Measurements from ENCODE around the gene COMMD8.

COMMD8 gene

DNA sequence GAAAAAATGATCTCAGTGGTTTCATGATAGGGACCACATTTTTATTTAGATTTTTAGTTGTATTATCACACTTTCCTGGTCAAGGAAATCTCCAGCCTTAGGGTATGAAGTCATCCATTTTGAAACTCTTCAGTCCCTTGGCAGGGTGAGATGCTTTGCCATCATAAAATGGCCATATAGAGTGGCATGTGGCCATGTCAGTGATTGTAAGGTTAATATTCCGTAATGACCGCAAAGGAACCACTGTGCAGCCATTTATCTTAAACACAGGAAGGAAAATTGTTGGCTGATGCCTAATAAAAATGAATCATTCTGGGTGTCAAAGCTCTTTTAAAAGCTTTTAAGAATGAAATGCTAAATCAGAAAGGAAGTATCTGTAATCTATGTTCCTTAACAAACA lies 35.6 kb downstream of the COMMD8 start:
- Histone ChIP-seq H3K4me3 (ENCODE audit: low read depth in 1 of 2, low read length in 2 of 2) (no peak overlapping the region), H3K27me3 (ENCODE audit: low read depth, low read length) (no peaks in the 10 kb centered on the region), H3K9me3 (ENCODE audit: control insufficient read depth in 1 of 2, low read length in 2 of 2) (no peaks in the 10 kb centered on the region), H3K36me3 (ENCODE audit: control insufficient read depth in 1 of 2, insufficient read depth in 2 of 2, low read length in 2 of 2) (no peaks in the 10 kb centered on the region), H3K27ac (ENCODE audit: low read length) (no peak overlapping the region), H3K4me1 (ENCODE audit: control insufficient read depth in 1 of 2, insufficient read depth in 2 of 2, low read length in 2 of 2) (no peaks in the 10 kb centered on the region)

DNA sequence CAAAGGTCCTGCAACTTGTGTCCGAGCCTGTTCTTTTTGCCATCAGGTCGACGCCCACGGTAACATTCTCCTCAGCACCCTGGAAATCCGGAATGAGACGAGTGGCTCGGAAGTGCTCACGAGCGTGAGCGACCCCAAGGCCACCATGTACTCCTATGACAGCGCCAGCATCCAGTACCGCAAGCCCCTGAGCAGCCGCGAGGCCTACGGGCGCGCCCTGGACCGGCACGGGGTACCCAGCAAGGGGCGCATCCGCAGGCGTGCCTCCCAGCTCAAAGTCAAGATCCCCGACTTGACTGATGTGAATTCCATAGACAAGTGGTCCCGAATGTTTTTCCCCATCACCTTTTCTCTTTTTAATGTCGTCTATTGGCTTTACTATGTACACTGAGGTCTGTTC lies 37.9 kb downstream of the COMMD8 start:
- Histone ChIP-seq H3K9me3 (ENCODE audit: control insufficient read depth in 1 of 2, low read length in 2 of 2) (no peaks in the 10 kb centered on the region), H3K4me3 (ENCODE audit: low read depth in 1 of 2, low read length in 2 of 2) (no peak overlapping the region), H3K27me3 (ENCODE audit: low read depth, low read length) (no peaks in the 10 kb centered on the region), H3K4me1 (ENCODE audit: control insufficient read depth in 1 of 2, insufficient read depth in 2 of 2, low read length in 2 of 2) (no peaks in the 10 kb centered on the region), H3K27ac (ENCODE audit: low read length) (no peak overlapping the region), H3K36me3 (ENCODE audit: control insufficient read depth in 1 of 2, insufficient read depth in 2 of 2, low read length in 2 of 2) (no peaks in the 10 kb centered on the region)

DNA sequence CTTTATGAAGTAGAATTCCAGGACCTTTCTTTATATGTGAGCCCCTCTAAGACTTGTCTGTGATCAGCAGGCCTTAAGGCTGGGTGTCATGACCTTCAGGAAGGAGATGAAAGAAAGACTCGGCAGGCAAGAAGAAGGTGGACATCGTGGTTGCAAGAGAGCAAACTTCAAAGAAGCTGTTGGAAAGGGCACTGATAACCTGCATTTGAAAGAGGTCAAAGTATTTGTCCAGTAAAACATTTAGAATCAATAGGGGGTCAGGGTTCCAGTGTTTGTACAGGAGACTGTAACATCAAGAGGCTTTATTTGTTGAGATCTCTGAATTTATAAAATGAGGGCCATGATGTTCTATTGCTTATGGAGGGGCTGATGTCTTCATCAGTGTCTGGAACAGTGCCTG lies 44.2 kb downstream of the COMMD8 start:
- Histone ChIP-seq H3K36me3 (ENCODE audit: control insufficient read depth in 1 of 2, insufficient read depth in 2 of 2, low read length in 2 of 2) (no peaks in the 10 kb centered on the region), H3K27me3 (ENCODE audit: low read depth, low read length) (no peaks in the 10 kb centered on the region), H3K4me3 (ENCODE audit: low read depth in 1 of 2, low read length in 2 of 2) (no peak overlapping the region), H3K4me1 (ENCODE audit: control insufficient read depth in 1 of 2, insufficient read depth in 2 of 2, low read length in 2 of 2) (no peaks in the 10 kb centered on the region), H3K27ac (ENCODE audit: low read length) (no peak overlapping the region), H3K9me3 (ENCODE audit: control insufficient read depth in 1 of 2, low read length in 2 of 2) (no peaks in the 10 kb centered on the region)

DNA sequence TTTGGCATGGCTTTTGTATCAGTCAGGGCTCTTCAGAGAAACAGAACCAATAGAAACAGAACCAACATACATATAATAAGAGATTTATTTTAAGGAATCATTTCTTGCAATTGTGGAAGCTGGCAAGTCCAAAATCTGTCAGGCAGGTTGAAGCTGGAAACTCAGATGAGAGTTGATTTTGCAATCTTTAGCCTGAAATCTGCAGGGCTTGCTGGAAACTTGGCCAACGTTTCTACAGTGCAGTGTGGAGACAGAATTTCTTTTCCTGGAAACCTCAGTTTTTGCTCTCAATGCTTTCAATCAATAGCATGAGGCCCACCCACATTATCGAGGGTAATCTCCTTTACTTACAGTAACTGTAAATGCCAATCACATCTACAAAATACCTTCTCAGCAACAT lies 45.4 kb downstream of the COMMD8 start:
- no peaks in the 10 kb centered on the region for H3K36me3 ChIP-seq (ENCODE audit: control insufficient read depth in 1 of 2, insufficient read depth in 2 of 2, low read length in 2 of 2)
- H3K9me3 ChIP-seq (ENCODE audit: control insufficient read depth in 1 of 2, low read length in 2 of 2), result no peaks in the 10 kb centered on the region
- no peak overlapping the region for H3K27ac ChIP-seq (ENCODE audit: low read length)
- H3K27me3 ChIP-seq (ENCODE audit: low read depth, low read length), result no peaks in the 10 kb centered on the region
- H3K4me1 ChIP-seq (ENCODE audit: control insufficient read depth in 1 of 2, insufficient read depth in 2 of 2, low read length in 2 of 2), result no peaks in the 10 kb centered on the region
- H3K4me3 ChIP-seq (ENCODE audit: low read depth in 1 of 2, low read length in 2 of 2), result no peak overlapping the region

DNA sequence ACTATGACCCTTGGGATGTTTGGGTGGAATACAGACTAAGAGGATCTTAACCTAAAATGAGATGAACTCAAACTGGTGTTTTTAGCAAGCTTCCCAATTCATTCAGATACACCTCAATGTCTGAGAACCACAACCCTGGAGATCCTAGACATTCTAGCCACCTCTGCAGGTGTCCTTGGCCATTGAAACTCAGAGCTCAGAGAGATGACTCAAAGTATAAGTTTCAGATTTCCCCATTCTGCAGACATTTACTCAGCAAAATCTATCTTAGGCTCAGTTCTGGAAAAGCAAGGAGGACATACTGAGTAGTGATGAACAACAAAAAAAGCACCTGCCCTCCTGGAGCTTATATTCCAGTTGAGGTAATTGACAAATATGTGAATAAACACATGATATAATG lies 47.8 kb downstream of the COMMD8 start:
- Histone ChIP-seq H3K27ac (ENCODE audit: low read length) (no peak overlapping the region), H3K4me1 (ENCODE audit: control insufficient read depth in 1 of 2, insufficient read depth in 2 of 2, low read length in 2 of 2) (no peaks in the 10 kb centered on the region), H3K36me3 (ENCODE audit: control insufficient read depth in 1 of 2, insufficient read depth in 2 of 2, low read length in 2 of 2) (no peaks in the 10 kb centered on the region), H3K9me3 (ENCODE audit: control insufficient read depth in 1 of 2, low read length in 2 of 2) (no peaks in the 10 kb centered on the region), H3K4me3 (ENCODE audit: low read depth in 1 of 2, low read length in 2 of 2) (no peak overlapping the region), H3K27me3 (ENCODE audit: low read depth, low read length) (no peaks in the 10 kb centered on the region)

DNA sequence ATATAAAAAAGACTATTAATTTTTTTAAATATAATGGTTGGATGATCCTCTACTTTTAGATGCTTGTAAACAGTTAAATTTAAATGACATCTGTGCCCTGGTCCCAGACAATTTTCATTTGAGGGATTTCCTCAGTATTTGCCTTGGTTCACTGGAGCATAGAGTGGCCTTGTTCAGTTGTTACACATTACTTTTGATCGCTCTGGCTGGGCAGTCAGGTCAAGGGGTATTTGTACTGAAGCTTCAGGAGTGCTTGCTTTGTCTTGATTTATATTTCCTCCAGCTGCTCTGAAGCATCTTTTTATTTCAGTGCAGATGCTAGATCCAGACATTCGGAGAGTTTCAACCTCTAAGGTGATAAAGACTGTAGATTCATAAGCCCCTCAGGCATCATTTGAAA lies 50.0 kb downstream of the COMMD8 start:
- Histone ChIP-seq H3K4me1 (ENCODE audit: control insufficient read depth in 1 of 2, insufficient read depth in 2 of 2, low read length in 2 of 2) (no peaks in the 10 kb centered on the region), H3K4me3 (ENCODE audit: low read depth in 1 of 2, low read length in 2 of 2) (no peak overlapping the region), H3K27ac (ENCODE audit: low read length) (no peak overlapping the region), H3K36me3 (ENCODE audit: control insufficient read depth in 1 of 2, insufficient read depth in 2 of 2, low read length in 2 of 2) (no peaks in the 10 kb centered on the region), H3K27me3 (ENCODE audit: low read depth, low read length) (no peaks in the 10 kb centered on the region), H3K9me3 (ENCODE audit: control insufficient read depth in 1 of 2, low read length in 2 of 2) (no peaks in the 10 kb centered on the region)

DNA sequence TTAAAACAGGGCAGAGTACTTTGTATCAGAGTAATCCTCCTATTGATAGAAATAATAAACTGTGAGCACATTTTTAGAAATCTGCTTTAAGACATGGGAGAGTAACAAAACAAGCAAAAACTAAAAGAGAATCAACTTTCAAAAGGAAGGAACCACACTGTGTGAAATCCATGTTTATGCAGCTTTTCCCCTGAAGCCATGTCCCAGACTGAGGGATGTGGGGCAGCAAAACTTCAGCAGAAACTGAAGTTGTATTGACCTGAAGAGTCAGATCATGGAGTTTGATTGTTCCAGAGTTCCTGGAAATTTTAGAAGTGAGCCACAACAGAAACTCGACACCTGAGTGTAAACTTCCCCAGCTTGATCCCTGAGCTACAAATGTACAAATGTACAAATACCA lies 53.2 kb downstream of the COMMD8 start:
- Histone ChIP-seq H3K4me3 (ENCODE audit: low read depth in 1 of 2, low read length in 2 of 2) (no peak overlapping the region), H3K4me1 (ENCODE audit: control insufficient read depth in 1 of 2, insufficient read depth in 2 of 2, low read length in 2 of 2) (no peaks in the 10 kb centered on the region), H3K9me3 (ENCODE audit: control insufficient read depth in 1 of 2, low read length in 2 of 2) (no peaks in the 10 kb centered on the region), H3K36me3 (ENCODE audit: control insufficient read depth in 1 of 2, insufficient read depth in 2 of 2, low read length in 2 of 2) (no peaks in the 10 kb centered on the region), H3K27ac (ENCODE audit: low read length) (no peak overlapping the region), H3K27me3 (ENCODE audit: low read depth, low read length) (no peaks in the 10 kb centered on the region)

DNA sequence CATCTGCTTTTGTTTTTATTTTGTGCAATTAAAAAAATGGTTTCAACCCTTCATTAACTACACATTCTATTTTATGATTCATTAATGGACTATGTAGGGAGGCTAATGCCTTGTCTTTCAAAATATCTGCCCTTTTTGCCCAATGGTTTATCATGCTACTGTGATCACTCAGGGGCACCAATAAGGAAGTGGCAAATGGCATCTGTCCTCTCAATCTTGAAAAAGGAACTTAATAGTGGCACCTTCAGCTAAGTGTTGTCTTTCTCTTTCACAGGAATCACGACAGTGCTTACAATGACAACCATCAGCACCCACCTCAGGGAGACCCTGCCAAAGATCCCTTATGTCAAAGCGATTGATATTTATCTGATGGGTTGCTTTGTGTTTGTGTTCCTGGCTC lies 57.1 kb downstream of the COMMD8 start:
- H3K27ac ChIP-seq (ENCODE audit: low read length), result no peak overlapping the region
- H3K36me3 ChIP-seq (ENCODE audit: control insufficient read depth in 1 of 2, insufficient read depth in 2 of 2, low read length in 2 of 2), result no peaks in the 10 kb centered on the region
- no peak overlapping the region for H3K4me3 ChIP-seq (ENCODE audit: low read depth in 1 of 2, low read length in 2 of 2)
- H3K4me1 ChIP-seq (ENCODE audit: control insufficient read depth in 1 of 2, insufficient read depth in 2 of 2, low read length in 2 of 2), result no peaks in the 10 kb centered on the region
- H3K27me3 ChIP-seq (ENCODE audit: low read depth, low read length), result no peaks in the 10 kb centered on the region
- H3K9me3 ChIP-seq (ENCODE audit: control insufficient read depth in 1 of 2, low read length in 2 of 2), result no peaks in the 10 kb centered on the region
